OCI-LY3 (cell line): ENCODE results near the gene ABCC9.
A peak's percentile ranks its signal among the peaks of the same experiment; 100 is the strongest.

Source experiments
- H2AFZ ChIP-seq: fragments of 200-600, 300-600 bp; shearing (Covaris generic); 2 replicates; pipeline ENCODE4 v1.6.0; 2014; ENCODE audit warnings: antibody characterized with exemption, low read depth, low read length
- H3K27ac ChIP-seq: fragments of 200-600, 300-600 bp; sonication (generic); 2 replicates; pipeline ENCODE4 v1.5.1; 2014; ENCODE audit warnings: mild to moderate bottlenecking, low read length, moderate library complexity, mixed read lengths
- H3K27me3 ChIP-seq: fragments of 200-600, 300-600 bp; sonication (generic); 2 replicates; pipeline ENCODE4 v1.6.1; 2014; ENCODE audit warnings: low read depth, low read length, mixed read lengths
- H3K36me3 ChIP-seq: fragments of 200-600, 300-600 bp; sonication (generic); replicated peaks from 2 replicates; pipeline ENCODE3; 2014; ENCODE audit warnings: low read depth, low read length, mixed read lengths
- H3K4me1 ChIP-seq: fragments of 300-600, 200-600 bp; sonication (generic); 2 replicates; pipeline ENCODE4 v1.6.1; 2014; ENCODE audit warnings: low read length, mixed read lengths
- H3K4me2 ChIP-seq: fragments of 200-600, 300-600 bp; sonication (generic); 2 replicates; pipeline ENCODE4 v1.6.1; 2014; ENCODE audit warnings: low read length, mixed read lengths
- H3K4me3 ChIP-seq: fragments of 300-600, 200-600 bp; sonication (generic); 2 replicates; pipeline ENCODE4 v1.5.1; 2014; ENCODE audit warnings: antibody characterized with exemption, mild to moderate bottlenecking, low read length, moderate library complexity
- H3K79me2 ChIP-seq: fragments of 300-600, 200-600 bp; shearing (Covaris generic); 2 replicates; pipeline ENCODE4 v1.6.1; 2014; ENCODE audit warnings: mild to moderate bottlenecking, low read length, mixed read lengths
- H3K9ac ChIP-seq: fragments of 300-600, 200-600 bp; shearing (Covaris generic); 2 replicates; pipeline ENCODE4 v1.6.0; 2014; ENCODE audit warnings: mild to moderate bottlenecking, low read length, moderate library complexity
- H3K9me3 ChIP-seq: fragments of 200-600, 300-600 bp; shearing (Covaris generic); 2 replicates; pipeline ENCODE4 v1.6.1; 2014; ENCODE audit warnings: low read length, mixed read lengths; ENCODE audit not compliant: insufficient read depth
- H4K20me1 ChIP-seq: fragments of 200-600, 300-600 bp; sonication (generic); 2 replicates; pipeline ENCODE4 v1.6.1; 2016; ENCODE audit warnings: low read length, mixed read lengths; ENCODE audit not compliant: insufficient read depth
- EZH2phosphoT487 ChIP-seq: fragments of 200-600 bp; shearing (Covaris generic); IDR thresholded peaks from 2 replicates; pipeline ENCODE4 v1.6.1; 2018; ENCODE audit warnings: antibody characterized with exemption, mixed run types, low read depth
- TF ChIP-seq, protein P1 (sequence below): fragments of 200-600, 300-600 bp; sonication (generic); IDR thresholded peaks from 2 replicates; pipeline ENCODE4 v1.5.1; 2014; ENCODE audit warnings: antibody characterized with exemption, low read length, low read depth

ABCC9 gene

DNA sequence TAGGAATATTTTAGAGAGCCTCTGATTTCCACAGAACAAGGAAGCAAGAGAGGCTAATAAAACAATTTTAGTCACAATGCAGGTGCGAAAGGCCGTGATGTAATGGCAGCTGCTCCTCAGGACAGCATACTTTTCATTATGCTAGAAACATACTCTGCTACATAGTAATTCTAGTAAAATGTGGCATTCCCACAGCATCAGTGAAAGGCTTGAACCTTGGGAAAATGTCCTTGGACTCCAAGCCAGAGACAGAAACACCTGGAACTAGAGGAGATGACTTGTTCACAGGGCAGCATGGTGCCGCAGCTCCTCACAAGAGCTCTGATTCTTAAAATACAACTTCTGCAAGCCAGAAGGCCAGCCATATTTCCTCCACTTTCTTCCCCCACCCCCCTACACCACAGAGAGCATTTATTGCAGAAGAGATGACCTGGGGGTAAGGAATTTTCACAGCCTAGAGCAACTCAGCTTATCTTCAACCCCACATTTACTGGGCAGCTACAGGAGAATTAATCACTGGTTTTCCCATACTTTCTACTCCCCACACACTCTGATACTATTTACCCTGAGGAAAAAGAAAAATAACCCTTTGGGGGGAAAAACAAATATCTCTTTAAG is 15.8 kb downstream of the ABCC9 start:
- Histone ChIP-seq H2AFZ (0 out of 2 replicates have a peak overlapping the region, but pooled peaks have one; percentile 11), H3K27ac (no peak overlapping the region), H3K36me3 (no peaks in the 10 kb centered on the region), H3K79me2 (no peaks in the 10 kb centered on the region), H4K20me1 (no peaks in the 10 kb centered on the region), H3K4me3 (no peak overlapping the region), H3K27me3 (no peaks in the 10 kb centered on the region), H3K9ac (no peak overlapping the region), H3K4me1 (peaks cover 17% of the 10 kb centered on the region), H3K9me3 (no peaks in the 10 kb centered on the region), H3K4me2 (no peak overlapping the region)
- TF ChIP-seq EZH2phosphoT487, result no peak
- TF ChIP-seq, protein P1, sequence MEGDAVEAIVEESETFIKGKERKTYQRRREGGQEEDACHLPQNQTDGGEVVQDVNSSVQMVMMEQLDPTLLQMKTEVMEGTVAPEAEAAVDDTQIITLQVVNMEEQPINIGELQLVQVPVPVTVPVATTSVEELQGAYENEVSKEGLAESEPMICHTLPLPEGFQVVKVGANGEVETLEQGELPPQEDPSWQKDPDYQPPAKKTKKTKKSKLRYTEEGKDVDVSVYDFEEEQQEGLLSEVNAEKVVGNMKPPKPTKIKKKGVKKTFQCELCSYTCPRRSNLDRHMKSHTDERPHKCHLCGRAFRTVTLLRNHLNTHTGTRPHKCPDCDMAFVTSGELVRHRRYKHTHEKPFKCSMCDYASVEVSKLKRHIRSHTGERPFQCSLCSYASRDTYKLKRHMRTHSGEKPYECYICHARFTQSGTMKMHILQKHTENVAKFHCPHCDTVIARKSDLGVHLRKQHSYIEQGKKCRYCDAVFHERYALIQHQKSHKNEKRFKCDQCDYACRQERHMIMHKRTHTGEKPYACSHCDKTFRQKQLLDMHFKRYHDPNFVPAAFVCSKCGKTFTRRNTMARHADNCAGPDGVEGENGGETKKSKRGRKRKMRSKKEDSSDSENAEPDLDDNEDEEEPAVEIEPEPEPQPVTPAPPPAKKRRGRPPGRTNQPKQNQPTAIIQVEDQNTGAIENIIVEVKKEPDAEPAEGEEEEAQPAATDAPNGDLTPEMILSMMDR, result no peak

- H3K36me3 ChIP-seq, result no peaks in the 10 kb centered on the region
- H3K27me3 ChIP-seq, result no peaks in the 10 kb centered on the region
- H3K4me2 ChIP-seq, result no peak overlapping the region
- H3K4me3 ChIP-seq, result no peak overlapping the region
- H3K27ac ChIP-seq, result no peak overlapping the region
- TF ChIP-seq, protein P1, result no peak
- TF ChIP-seq EZH2phosphoT487, result no peak
- no peaks in the 10 kb centered on the region for H3K79me2 ChIP-seq
- peaks cover 17% of the 10 kb centered on the region for H3K4me1 ChIP-seq
- H3K9me3 ChIP-seq, result no peaks in the 10 kb centered on the region
- no peaks in the 10 kb centered on the region for H4K20me1 ChIP-seq
- no peak overlapping the region for H3K9ac ChIP-seq
- no peak overlapping the region for H2AFZ ChIP-seq
These were observed 19.8 kb downstream of the ABCC9 start for GRCh38 chr12:21921436-21921835.

- no peak overlapping the region for H3K9ac ChIP-seq
- H2AFZ ChIP-seq, result no peak overlapping the region
- H3K4me1 ChIP-seq, result no peaks in the 10 kb centered on the region
- H3K27ac ChIP-seq, result no peak overlapping the region
- H3K9me3 ChIP-seq, result no peaks in the 10 kb centered on the region
- no peaks in the 10 kb centered on the region for H3K36me3 ChIP-seq
- H4K20me1 ChIP-seq, result no peaks in the 10 kb centered on the region
- H3K4me2 ChIP-seq, result no peak overlapping the region
- H3K4me3 ChIP-seq, result no peak overlapping the region
- H3K27me3 ChIP-seq, result no peaks in the 10 kb centered on the region
- H3K79me2 ChIP-seq, result no peaks in the 10 kb centered on the region
- TF ChIP-seq, protein P1, result no peak
- TF ChIP-seq EZH2phosphoT487, result no peak
These were observed 22.8 kb downstream of the ABCC9 start for GRCh38 chr12:21918456-21918855.

GRCh38 chr12:21913823-21914222 is 27.4 kb downstream of the ABCC9 start:
- Histone ChIP-seq H3K36me3 (no peaks in the 10 kb centered on the region), H3K4me3 (no peak overlapping the region), H4K20me1 (no peaks in the 10 kb centered on the region), H3K4me2 (no peak overlapping the region), H3K27ac (no peak overlapping the region), H3K9ac (no peak overlapping the region), H3K27me3 (no peaks in the 10 kb centered on the region), H3K4me1 (no peaks in the 10 kb centered on the region), H3K9me3 (no peaks in the 10 kb centered on the region), H3K79me2 (no peaks in the 10 kb centered on the region), H2AFZ (no peak overlapping the region)
- no peak for TF ChIP-seq EZH2phosphoT487
- TF ChIP-seq, protein P1, result no peak
